MCF 10A (cell line): ENCODE results near the gene NRG4. TPM values are rescaled to one million over a fixed set of nuclear protein-coding genes. Genes with fewer than 3 reads are reported as not detected.

Source experiments
- Bru-seq: library from RNA; stranded (reverse); fragments of 400-500 nt; gene quantifications from one replicate; lab custom pipeline; 2021; lab: Mats Ljungman, UMichigan
- BruChase-seq, 2 experiments: library from RNA; stranded (reverse); fragments of 400-500 nt; gene quantifications; one replicate each; lab custom pipeline; 2021; lab: Mats Ljungman, UMichigan
- BruUV-seq: library from RNA; stranded (reverse); fragments of 400-500 nt; replicated peaks from 2 replicates; lab custom pipeline; 2021; lab: Mats Ljungman, UMichigan
- CTCF ChIA-PET: fragments of 300-600 bp; sonication (Branson Sonifier 250); formaldehyde crosslinking; extraction: SDS; loops from one replicate; lab custom pipeline; 2021; ENCODE audit warnings: antibody characterized with exemption, inconsistent platforms; lab: Yijun Ruan, JAX
- POLR2A ChIA-PET: fragments of 300-600, 350-650 bp; sonication (Branson Sonifier 250); formaldehyde crosslinking; extraction: SDS; loops from one replicate; lab custom pipeline; 2020; ENCODE audit warnings: antibody characterized with exemption, inconsistent platforms; lab: Yijun Ruan, JAX
- DNase-seq: peaks from one replicate; pipeline ENCODE4 v3.0.0-alpha.2; 2018; ENCODE audit not compliant: unreplicated experiment
- H3K27ac Mint-ChIP-seq: one replicate; pipeline ENCODE4 v1.8.0; 2022; ENCODE audit warnings: mild to moderate bottlenecking, low read depth, mixed read lengths; ENCODE audit not compliant: unreplicated experiment
- H3K27me3 Mint-ChIP-seq: one replicate; pipeline ENCODE4 v1.8.0; 2022; ENCODE audit warnings: mixed read lengths; ENCODE audit not compliant: insufficient read depth, unreplicated experiment
- H3K36me3 Mint-ChIP-seq: one replicate; pipeline ENCODE4 v1.8.0; 2022; ENCODE audit warnings: mild to moderate bottlenecking, moderate library complexity, mixed read lengths; ENCODE audit not compliant: insufficient read depth, unreplicated experiment
- H3K4me1 Mint-ChIP-seq: one replicate; pipeline ENCODE4 v1.8.0; 2022; ENCODE audit warnings: mixed read lengths; ENCODE audit not compliant: insufficient read depth, unreplicated experiment
- H3K4me3 Mint-ChIP-seq: one replicate; pipeline ENCODE4 v1.8.0; 2022; ENCODE audit warnings: mild to moderate bottlenecking, moderate library complexity, mixed read lengths; ENCODE audit not compliant: unreplicated experiment
- H3K9me3 Mint-ChIP-seq: one replicate; pipeline ENCODE4 v1.8.0; 2022; ENCODE audit warnings: mixed read lengths; ENCODE audit not compliant: unreplicated experiment
- CTCF ChIP-seq: fragments of 200-600 bp; IDR thresholded peaks from one replicate; pipeline ENCODE4 v1.8.0; 2022; ENCODE audit warnings: antibody characterized with exemption, mild to moderate bottlenecking; ENCODE audit not compliant: unreplicated experiment
- intact Hi-C: fragments of 100-400 bp; cut with micrococcal nuclease; formaldehyde crosslinking; loops from 2 replicates; pipeline ENCODE4 v1.14.1; 2022
- long read RNA-seq: library from polyadenylated mRNA; stranded (forward); transcript quantifications from one replicate; pipeline ENCODE4 v2.0.0, GENCODE V29; 2022
- total RNA-seq: library from RNA; stranded (reverse); gene quantifications from 2 replicates; pipeline ENCODE4 v1.2.3, GENCODE V29; 2022

NRG4 gene
- total RNA-seq (not detected in 2 replicates), Bru-seq, nascent RNA (percentile 5 among the genes with signal in this experiment), BruChase-seq, experiment 1, labeled RNA remaining after a 6-hour chase (percentile 1 among the genes with signal in this experiment), BruChase-seq, experiment 2, labeled RNA remaining after a 2-hour chase (percentile 1 among the genes with signal in this experiment)
- long read RNA-seq, partial matches to known transcripts: 0 of 1 reads
- long read RNA-seq, other reads (novel, unspliced or antisense): 1 of 1 reads

GRCh38 chr15:76011627-76012551 lies at the start of gene NRG4:
TSS of gene NRG4 (minus strand) at chr15:76012424. CDS start at chr15:76011230, 1,194 bp downstream.
- peaks cover 11% of the 10 kb centered on the region for H3K9me3 Mint-ChIP-seq
- no TSS peak for BruUV-seq
- peak within 1 kb of the TSS; percentile 55 for H3K4me3 Mint-ChIP-seq
- no peaks in the 10 kb centered on the region for H3K27me3 Mint-ChIP-seq
- ChIA-PET POLR2A (interaction anchor here (0.5 to 1.6 kb wide), 8 partner anchors 9 to 83 kb away, joined by 3 to 9 read pairs (median 4); no protein-coding TSS in a partner anchor), CTCF (interaction anchor here (0.6 to 1.2 kb wide), 2 partner anchors 54 to 128 kb away, joined by 3 read pairs; no protein-coding TSS in a partner anchor)
- peak; percentile 35 for DNase-seq
- no peaks in the 10 kb centered on the region for H3K36me3 Mint-ChIP-seq
- no peak for TF ChIP-seq CTCF
- intact Hi-C loops: no loop called here
- H3K4me1 Mint-ChIP-seq: peaks cover 7% of the 10 kb centered on the region
- H3K27ac Mint-ChIP-seq: peak within 1 kb of the TSS; percentile 59

GRCh38 chr15:76061700-76062099 lies 49.5 kb upstream of the NRG4 start:
- CTCF ChIA-PET: interaction anchor here (0.7 to 9.6 kb wide), 5 partner anchors 11 to 133 kb away, joined by 3 to 264 read pairs (median 4); no protein-coding TSS in a partner anchor
- no TSS peak for BruUV-seq
- POLR2A ChIA-PET: interaction anchor here (0.8 to 2.5 kb wide), 4 partner anchors 10 to 139 kb away, joined by 3 to 6 read pairs (median 4); no protein-coding TSS in a partner anchor
- no peak overlapping the region for H3K27ac Mint-ChIP-seq
- H3K36me3 Mint-ChIP-seq: no peaks in the 10 kb centered on the region
- no peaks in the 10 kb centered on the region for H3K9me3 Mint-ChIP-seq
- intact Hi-C loops: no loop called here
- no peak for TF ChIP-seq CTCF
- H3K4me3 Mint-ChIP-seq: no peak overlapping the region
- H3K27me3 Mint-ChIP-seq: peaks cover 39% of the 10 kb centered on the region
- no peak for DNase-seq
- peaks cover 13% of the 10 kb centered on the region for H3K4me1 Mint-ChIP-seq

DNA sequence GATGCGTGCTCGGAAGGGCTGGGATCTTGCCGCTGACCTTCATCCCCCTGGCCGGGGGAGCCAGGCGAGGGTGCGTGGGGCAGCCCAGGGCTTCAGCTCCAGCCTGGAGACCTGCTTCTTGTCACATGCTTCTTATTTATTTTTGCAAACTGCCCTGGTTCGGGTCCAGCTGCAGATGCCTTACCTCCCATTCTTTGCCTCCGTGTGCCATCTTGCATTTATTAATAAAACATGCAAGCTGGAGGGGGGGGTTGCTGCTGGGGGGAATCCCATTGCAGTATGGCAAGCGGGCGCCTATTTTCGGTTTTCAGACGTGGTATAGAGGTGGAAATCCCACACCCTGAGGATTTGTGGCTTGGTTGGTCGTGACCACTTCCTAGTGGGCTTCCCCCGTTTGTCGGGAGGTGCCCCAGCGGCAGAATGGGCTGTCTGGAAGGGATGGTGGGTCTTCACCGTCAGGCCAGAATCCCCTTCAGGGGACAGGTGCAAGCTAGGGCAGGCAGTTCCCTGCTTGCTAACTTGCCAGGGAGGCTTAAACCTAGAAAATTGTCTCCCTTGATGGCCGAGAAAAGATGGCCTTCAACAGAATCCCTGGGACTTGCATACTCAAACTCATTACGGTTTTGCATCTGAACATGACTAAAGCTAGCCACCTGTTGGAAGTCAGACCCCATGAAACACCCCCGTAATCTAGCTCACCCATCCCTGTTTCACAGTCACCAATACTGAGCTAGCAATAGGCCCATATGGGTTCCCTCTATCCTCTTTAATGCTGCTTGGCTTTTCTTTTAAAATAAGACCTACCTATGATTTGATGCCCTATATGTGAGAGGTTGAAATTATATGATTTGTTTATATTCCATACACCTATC lies 48.1 kb upstream of the NRG4 start:
- no peak overlapping the region for H3K27ac Mint-ChIP-seq

More for the DNA sequence above, 48.1 kb upstream of the NRG4 start:
- TF ChIP-seq CTCF: no peak
- H3K4me3 Mint-ChIP-seq: peak overlapping the region; percentile 55
- H3K9me3 Mint-ChIP-seq: no peaks in the 10 kb centered on the region
- no peaks in the 10 kb centered on the region for H3K36me3 Mint-ChIP-seq
- H3K4me1 Mint-ChIP-seq: peaks cover 16% of the 10 kb centered on the region
- ChIA-PET CTCF (interaction anchor here (0.6 to 9.6 kb wide), 10 partner anchors 12 to 867 kb away, joined by 3 to 264 read pairs (median 4); no protein-coding TSS in a partner anchor), POLR2A (interaction anchor here (0.6 to 3.7 kb wide), 9 partner anchors 12 to 1268 kb away, joined by 3 to 51 read pairs (median 3); no protein-coding TSS in a partner anchor)
- no TSS peak for BruUV-seq
- no peak for DNase-seq
- intact Hi-C loops: no loop called here
- H3K27me3 Mint-ChIP-seq: peaks cover 39% of the 10 kb centered on the region
